Activated CD8-positive, alpha-beta memory T cell treated with anti-CD3 and anti-CD28 coated beads for 36 hours (primary cell): ENCODE results near the gene PRICKLE4. TPM values are rescaled to one million over a fixed set of nuclear protein-coding genes. Genes with fewer than 3 reads are reported as not detected.

Experiments used
- CTCF ChIA-PET: fragments of 350-600 bp; sonication (Branson Sonifier 250); formaldehyde crosslinking; loops from one replicate; lab custom pipeline; 2021; ENCODE audit warnings: antibody characterized with exemption; lab: Charles Lee
- POLR2A ChIA-PET: fragments of 350-600 bp; sonication (Branson Sonifier 250); formaldehyde crosslinking; loops from one replicate; lab custom pipeline; 2021; ENCODE audit warnings: antibody characterized with exemption; lab: Charles Lee
- total RNA-seq, 2 experiments: library from RNA; stranded (reverse); gene quantifications; one replicate each; pipeline ENCODE4 v1.2.3, GENCODE V29; 2021

PRICKLE4 gene
- total RNA-seq, 2 experiments from 2014 or later, result not detected

DNA sequence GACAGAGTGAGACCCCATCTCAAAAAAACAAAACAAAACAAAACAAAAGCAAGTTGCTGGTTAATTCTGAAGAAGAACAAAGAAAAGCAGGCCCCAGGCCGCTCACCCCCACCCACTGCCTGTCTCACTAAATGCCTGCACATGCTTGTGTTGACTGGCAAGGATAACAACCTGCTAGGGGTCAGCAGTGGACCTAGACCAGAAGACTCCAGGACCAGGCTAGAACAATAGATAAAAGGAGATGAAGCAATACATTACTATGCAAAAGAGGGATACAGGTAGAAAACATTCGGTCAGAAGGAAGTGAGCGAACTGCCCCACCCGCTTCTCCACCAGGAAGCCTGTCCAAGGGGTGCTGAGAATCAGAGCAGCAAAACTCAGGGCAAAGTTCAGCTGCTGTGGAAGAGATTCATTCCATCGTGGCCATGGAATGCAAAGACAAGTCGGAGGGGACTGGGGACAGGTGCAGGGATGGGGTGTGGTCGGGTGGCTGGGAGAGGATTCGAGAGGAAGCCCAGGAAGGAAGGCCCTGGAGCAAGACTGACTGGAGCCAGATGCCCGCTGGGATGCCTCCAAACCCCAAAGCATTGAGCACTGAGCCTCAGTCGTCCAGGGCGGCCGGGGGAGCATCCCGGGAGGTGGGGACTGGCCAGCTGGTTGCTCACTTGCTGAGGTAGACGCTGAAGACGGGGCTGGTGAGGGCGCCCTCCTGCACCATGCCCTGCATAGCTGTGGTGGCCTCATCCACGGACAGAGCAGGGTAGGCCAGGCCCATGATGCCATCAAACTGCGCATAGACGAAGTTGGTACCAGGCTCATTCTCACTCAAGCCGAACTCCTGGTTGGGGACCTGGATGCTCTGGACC, 38.7 kb upstream of the PRICKLE4 start:
- ChIA-PET POLR2A (no interaction called here), CTCF (no interaction called here)

GRCh38 chr6:41743406-41744235, 37.0 kb upstream of the PRICKLE4 start:
- ChIA-PET POLR2A (no interaction called here), CTCF (no interaction called here)

GRCh38 chr6:41744236-41744787, 36.3 kb upstream of the PRICKLE4 start:
- ChIA-PET CTCF (no interaction called here), POLR2A (no interaction called here)

DNA sequence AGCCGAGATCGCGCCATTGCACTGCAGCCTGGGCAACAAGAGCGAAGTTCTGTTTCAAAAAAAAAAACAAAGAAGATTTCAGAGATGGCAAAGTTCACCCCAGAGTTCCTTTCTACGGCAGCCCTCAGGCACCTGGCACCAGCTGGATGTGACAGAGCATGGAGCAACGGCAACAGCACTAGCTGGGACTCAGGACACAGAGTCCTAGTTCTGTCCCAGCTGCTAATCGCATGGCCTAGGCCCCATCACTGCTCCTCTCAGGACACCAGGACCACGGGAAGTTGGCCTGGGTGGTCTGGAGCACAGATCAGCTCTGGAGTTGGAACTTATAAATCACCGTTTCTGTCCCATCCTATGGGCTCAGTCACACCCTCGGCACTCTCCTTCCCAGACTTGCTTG, 34.5 kb upstream of the PRICKLE4 start:
- CTCF ChIA-PET, result interaction anchor here (0.9 to 1.2 kb wide), 2 partner anchors 10 to 40 kb away, joined by 3 read pairs; no protein-coding TSS in a partner anchor

GRCh38 chr6:41747256-41748101, 33.1 kb upstream of the PRICKLE4 start, which contains the start of gene PGC:
Gene PGC (minus strand): TSS chr6:41747397. CDS start chr6:41747334, 63 bp downstream.
- ChIA-PET CTCF (no interaction called here), POLR2A (no interaction called here)

More for the DNA sequence above, 34.5 kb upstream of the PRICKLE4 start:
- POLR2A ChIA-PET, result no interaction called here

GRCh38 chr6:41748102-41748477, 32.5 kb upstream of the PRICKLE4 start:
- POLR2A ChIA-PET, result no interaction called here

GRCh38 chr6:41748542-41748941, 32.0 kb upstream of the PRICKLE4 start:
- ChIA-PET POLR2A (no interaction called here), CTCF (no interaction called here)

More at GRCh38 chr6:41748102-41748477, 32.5 kb upstream of the PRICKLE4 start:
- CTCF ChIA-PET, result no interaction called here

DNA sequence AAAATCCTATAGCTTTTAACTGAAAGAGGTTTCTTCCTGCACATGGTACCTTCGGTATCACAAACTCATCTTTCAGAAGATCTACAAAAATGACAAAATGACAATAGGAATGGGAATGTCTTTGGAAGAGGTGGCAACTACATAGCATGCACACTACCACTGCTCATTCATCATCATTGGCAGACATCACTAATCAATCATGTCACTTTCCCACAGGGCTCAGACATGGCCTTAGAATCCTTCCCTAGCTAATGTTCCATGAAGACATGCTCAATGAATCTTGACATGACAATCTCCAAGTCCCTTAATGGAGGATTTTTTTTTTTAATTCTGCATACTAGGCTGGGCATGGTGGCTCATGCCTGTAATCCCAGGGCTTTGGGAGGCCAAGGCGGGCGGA, 30.2 kb upstream of the PRICKLE4 start:
- ChIA-PET CTCF (interaction anchor here (0.8 to 1.5 kb wide), 3 partner anchors 26 to 69 kb away, joined by 3 to 4 read pairs (median 3); no protein-coding TSS in a partner anchor), POLR2A (no interaction called here)

DNA sequence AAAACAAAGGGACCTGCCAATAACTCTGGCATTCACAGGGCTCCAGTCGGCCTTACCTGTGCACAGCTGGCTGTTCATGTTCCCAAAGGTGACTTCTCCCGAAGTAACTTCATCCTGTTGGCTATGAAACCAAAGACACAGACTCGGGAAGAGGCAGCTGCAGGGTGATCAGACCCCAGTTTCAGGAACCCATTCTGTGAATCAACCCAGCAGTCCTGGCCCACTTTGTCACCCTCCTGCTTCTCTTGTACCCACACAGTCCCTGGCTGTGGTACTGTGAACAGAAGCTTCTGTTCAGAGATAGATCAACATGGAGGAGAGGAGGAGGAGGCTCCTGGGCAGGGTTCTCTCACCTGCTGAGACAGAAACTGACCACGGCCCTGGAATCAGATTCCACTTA, 24.7 kb upstream of the PRICKLE4 start:
- ChIA-PET POLR2A (no interaction called here), CTCF (interaction anchor here (0.5 kb wide), 1 partner anchor 19 kb away, joined by 3 read pairs; no protein-coding TSS in a partner anchor)

DNA sequence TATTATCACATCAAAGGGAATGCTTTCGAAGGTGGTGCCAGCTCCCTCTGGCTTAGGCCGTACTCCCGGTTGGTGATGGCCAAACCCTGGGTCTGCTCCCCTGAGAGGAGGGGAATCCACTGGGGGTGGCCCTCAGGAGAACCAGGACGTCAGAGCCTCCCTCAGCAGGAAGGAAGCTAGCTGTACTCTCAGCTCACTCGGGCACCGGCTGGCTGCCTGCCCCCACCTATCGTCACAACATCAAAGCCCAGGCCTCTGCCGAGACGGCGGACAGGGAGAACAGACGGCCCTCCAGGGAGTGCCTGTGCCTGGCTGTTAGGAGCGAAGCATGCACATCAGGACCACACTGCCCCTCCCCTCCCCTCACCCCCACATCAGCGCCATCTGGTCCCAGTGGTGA, 24.2 kb upstream of the PRICKLE4 start:
- POLR2A ChIA-PET, result no interaction called here
- CTCF ChIA-PET, result interaction anchor here (0.5 kb wide), 1 partner anchor 18 kb away, joined by 3 read pairs; no protein-coding TSS in a partner anchor

DNA sequence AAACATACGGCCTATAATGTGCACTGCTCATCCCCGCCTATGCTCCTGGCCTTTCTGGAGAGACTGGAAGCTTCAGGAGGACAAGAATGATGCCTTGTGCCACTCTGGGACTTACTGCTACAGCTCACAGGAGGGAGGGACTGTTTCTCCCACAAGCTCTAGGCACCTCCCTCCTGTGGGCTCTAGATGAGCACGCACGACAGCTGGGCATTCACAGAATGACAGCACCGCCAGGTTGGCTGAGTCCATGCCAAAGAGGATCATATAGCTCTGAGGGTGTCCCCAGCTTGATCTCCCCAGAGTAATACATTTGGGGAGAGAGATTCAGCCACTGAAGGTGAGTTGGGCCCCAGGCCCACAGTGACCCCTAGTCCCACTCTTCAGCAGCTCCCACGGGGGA, 23.3 kb upstream of the PRICKLE4 start:
- POLR2A ChIA-PET, result no interaction called here
- CTCF ChIA-PET, result no interaction called here

- CTCF ChIA-PET, result no interaction called here
- POLR2A ChIA-PET, result no interaction called here
These were observed 22.5 kb upstream of the PRICKLE4 start for GRCh38 chr6:41757931-41758640.

DNA sequence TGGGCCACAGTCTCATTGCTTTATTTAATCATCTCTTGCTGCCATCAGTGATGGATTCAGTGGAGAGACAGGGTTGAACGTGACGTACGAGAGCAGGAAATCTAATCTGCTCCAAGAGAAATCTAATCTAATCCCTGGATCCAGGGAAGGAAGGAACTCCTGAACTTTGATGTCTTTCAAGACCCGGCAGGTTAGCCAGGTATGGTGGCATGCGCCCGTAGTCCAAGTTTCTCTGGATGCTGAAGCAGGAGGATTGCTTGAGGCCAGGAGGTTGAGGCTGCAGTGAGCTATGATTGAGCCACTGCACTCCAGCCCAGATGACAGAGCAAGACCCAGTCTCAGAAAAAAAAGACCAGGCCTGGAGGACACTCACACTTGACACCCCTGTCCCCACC, 21.9 kb upstream of the PRICKLE4 start:
- ChIA-PET CTCF (no interaction called here), POLR2A (no interaction called here)

GRCh38 chr6:41759106-41759904, 21.3 kb upstream of the PRICKLE4 start:
- ChIA-PET CTCF (no interaction called here), POLR2A (no interaction called here)

DNA sequence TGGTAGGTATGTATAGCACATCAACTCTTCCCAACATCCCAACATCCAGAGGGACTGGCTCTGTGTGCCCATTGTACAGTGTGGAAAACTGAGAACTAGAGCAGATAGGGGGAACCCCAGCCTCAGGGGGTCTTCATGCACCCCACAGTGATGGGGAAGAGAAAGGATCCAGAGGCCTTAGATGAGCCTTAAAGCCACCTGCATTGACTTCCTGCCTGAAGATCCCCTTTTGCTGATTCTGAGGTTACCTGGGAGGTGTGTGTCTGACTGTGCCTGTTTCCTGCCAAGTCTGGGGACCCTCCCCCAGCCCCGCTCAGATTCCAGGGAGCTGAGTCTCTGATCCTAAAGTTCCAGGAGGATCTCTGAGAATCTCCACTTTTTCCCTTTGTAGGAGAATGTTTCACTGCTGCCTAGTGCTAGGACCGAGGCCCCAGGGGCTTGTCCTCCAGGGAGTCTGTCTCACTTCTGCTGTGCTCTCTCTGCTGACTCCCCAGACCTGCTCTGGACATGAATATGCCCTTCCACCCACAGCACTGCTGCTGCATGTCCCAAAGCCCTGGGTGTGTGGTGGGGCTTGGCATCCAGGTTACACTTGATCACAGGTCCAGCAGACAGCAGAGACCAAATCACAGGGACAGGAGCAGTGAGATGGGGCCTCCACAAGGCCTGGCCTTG, 20.5 kb upstream of the PRICKLE4 start:
- CTCF ChIA-PET, result no interaction called here

DNA sequence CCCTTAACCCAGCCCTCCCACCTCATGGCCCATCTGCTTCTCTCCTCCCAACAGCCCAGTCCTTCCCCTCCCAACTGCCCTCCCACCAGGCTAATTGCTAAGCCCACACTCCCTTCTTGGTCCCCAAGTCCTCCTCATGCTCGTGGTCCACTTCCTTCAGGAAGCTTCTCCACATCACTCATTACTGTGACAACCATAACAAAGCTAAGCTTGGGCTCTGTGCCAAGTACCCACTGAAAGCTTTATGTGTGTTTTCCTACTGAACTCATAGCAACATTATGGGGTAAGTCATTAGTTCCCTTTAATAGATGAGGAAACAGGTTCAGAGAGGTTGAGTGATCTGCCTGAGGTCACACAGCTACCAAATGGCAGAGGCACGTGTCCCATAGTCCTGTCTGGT, 17.1 kb upstream of the PRICKLE4 start:
- ChIA-PET POLR2A (no interaction called here), CTCF (no interaction called here)

More for the DNA sequence above, 20.5 kb upstream of the PRICKLE4 start:
- POLR2A ChIA-PET, result no interaction called here
